SK-N-MC (cell line): Measurements from ENCODE around the gene ZNF555.

Source experiments
- EZH2 ChIP-seq: fragments of 200-600 bp; sonication (generic); IDR thresholded peaks from one replicate; pipeline ENCODE4 v1.6.1; 2017; ENCODE audit warnings: antibody characterized with exemption
- POLR2AphosphoS5 ChIP-seq: IDR thresholded peaks from 2 replicates; pipeline ENCODE4 v1.6.1; 2012; ENCODE audit warnings: mild to moderate bottlenecking, low read depth, low read length, borderline replicate concordance

- TF ChIP-seq POLR2AphosphoS5: peak; percentile 77
- no peak for TF ChIP-seq EZH2
Observed at GRCh38 chr19:2819540-2820111, 21.6 kb upstream of the ZNF555 start, which contains the start of gene ZNF554.
